ENCODE results near the gene OR10A6. TPM values are rescaled to one million over a fixed set of nuclear protein-coding genes. Genes with fewer than 3 reads are reported as not detected.

The OR10A6 gene
- polyA plus RNA-seq, 1 donor (not counting 4 experiments of a cell fraction or from before 2014, with no cell fraction given) = 0.26 TPM

DNA sequence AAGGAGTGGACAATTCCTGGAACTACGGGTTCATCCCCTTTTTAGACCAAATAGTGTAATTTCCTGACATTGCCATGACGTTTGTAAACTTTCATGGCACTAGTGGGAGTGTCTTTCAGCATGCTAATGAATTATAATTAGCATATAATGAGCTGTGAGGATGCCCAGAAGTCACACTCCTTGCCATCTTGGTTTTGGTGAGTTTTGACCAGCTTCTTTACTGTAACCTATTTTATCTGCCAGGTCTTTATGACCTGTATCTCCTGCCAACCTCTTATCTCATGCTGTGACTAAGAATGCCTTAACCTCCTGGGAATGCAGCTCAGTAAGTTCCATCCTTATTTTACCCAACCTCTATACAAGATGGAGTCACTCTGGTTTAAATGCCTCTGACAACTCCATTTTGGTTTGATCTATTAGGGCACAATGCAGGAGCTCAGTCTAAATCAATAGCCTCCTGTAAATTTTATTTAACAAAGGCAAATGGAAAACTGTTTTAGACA is 20.7 kb downstream of the OR10A6 start:
- no peaks in the 10 kb centered on the region for H3K9me1 ChIP-seq (ENCODE audit: control insufficient read depth, extremely low read depth, insufficient read depth, low read length)
- H3K4me3 ChIP-seq (ENCODE audit: control insufficient read depth in 2 of 3, extremely low read depth in 1 of 3, insufficient read depth in 2 of 3, low read depth in 1 of 3, low read length in 3 of 3) = peak overlapping the region in 1 of 3 experiments; percentile 7
- H3K4me1 ChIP-seq (ENCODE audit: control insufficient read depth, extremely low read depth, insufficient read depth, low read length) = peaks cover 38% of the 10 kb centered on the region
- dilution Hi-C loops (cut with MboI; ENCODE audit: extremely low pct_ligation_motif_present, low sequenced_read_pairs) = no loop called here
- H4K20me1 ChIP-seq (ENCODE audit: control insufficient read depth, extremely low read depth, insufficient read depth, low read length) = no peaks in the 10 kb centered on the region
- peak overlapping the region; percentile 30 for H2AFZ ChIP-seq (ENCODE audit: control insufficient read depth, low read length)
- H3K4me2 ChIP-seq (ENCODE audit: control insufficient read depth, extremely low read depth, insufficient read depth, low read depth, low read length) = peak overlapping the region; percentile 48
- peaks cover 2% of the 10 kb centered on the region for H3K79me2 ChIP-seq (ENCODE audit: control insufficient read depth, insufficient read depth, low read length)
- H3K36me3 ChIP-seq (ENCODE audit: control insufficient read depth in 2 of 2, extremely low read depth in 1 of 2, insufficient read depth in 2 of 2, low read length in 2 of 2) = no peaks in the 10 kb centered on the region
- no peak overlapping the region for H3K9ac ChIP-seq (ENCODE audit: control insufficient read depth, extremely low read depth, insufficient read depth, low read length)
- H3K27ac ChIP-seq (ENCODE audit: control insufficient read depth, insufficient read depth, low read length) = no peak overlapping the region
- no peaks in the 10 kb centered on the region for H3K9me3 ChIP-seq (ENCODE audit: control insufficient read depth, low read depth, low read length)
- no peaks in the 10 kb centered on the region for H3K27me3 ChIP-seq (ENCODE audit: control insufficient read depth, extremely low read depth, insufficient read depth, low read length)
- TF ChIP-seq, protein P1, sequence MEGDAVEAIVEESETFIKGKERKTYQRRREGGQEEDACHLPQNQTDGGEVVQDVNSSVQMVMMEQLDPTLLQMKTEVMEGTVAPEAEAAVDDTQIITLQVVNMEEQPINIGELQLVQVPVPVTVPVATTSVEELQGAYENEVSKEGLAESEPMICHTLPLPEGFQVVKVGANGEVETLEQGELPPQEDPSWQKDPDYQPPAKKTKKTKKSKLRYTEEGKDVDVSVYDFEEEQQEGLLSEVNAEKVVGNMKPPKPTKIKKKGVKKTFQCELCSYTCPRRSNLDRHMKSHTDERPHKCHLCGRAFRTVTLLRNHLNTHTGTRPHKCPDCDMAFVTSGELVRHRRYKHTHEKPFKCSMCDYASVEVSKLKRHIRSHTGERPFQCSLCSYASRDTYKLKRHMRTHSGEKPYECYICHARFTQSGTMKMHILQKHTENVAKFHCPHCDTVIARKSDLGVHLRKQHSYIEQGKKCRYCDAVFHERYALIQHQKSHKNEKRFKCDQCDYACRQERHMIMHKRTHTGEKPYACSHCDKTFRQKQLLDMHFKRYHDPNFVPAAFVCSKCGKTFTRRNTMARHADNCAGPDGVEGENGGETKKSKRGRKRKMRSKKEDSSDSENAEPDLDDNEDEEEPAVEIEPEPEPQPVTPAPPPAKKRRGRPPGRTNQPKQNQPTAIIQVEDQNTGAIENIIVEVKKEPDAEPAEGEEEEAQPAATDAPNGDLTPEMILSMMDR (optimal IDR thresholded peaks at IDR 0.05 in 1 of 3, IDR thresholded peaks at IDR 0.05 in 1 of 3, conservative IDR thresholded peaks at IDR 0.05 in 1 of 3; ENCODE audit: extremely low read depth in 1 of 3, insufficient read depth in 2 of 3, low read length in 3 of 3) = no peak
- TF ChIP-seq EZH2 (IDR thresholded peaks at IDR 0.05; ENCODE audit: low read length) = no peak
- DNase-seq (ENCODE audit: low read depth, low spot score) (no peak), FAIRE-seq (no peak)

DNA sequence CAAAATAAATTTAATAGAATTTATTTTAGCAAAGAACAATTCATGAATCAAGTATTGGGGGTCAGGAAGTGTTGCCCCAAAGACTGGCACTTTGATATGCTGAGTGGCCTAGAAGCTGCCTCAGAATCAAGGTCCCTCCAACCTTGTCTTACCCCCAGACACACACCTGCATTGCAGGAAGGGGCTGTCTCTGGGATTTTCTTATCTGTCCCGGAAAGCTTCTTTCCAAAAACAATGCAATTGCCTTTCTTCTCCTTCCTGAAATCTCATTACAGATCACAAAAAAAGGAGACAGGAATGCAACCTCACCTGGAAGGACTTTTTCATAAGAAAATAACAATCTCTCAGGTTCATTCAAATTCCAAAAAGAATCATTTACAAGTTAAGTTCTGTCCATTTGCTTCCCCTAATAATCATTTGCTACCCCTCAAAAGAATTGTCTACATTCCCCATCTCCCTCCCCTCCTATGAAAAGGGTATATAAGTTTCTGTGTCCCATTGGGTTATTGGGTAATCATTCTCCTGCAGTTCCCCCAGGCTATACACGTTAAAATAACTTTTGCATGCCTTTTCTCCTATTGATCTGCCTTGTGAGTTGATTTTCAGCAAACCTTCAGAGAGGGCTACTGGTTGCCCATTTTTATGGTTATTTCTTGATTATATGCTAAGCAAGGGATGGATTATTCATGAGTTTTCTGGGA is 21.3 kb downstream of the OR10A6 start:
- FAIRE-seq (no peak), DNase-seq (ENCODE audit: low read depth, low spot score) (no peak)
- no peaks in the 10 kb centered on the region for H3K27me3 ChIP-seq (ENCODE audit: control insufficient read depth, extremely low read depth, insufficient read depth, low read length)
- peak overlapping the region; percentile 48 for H3K4me2 ChIP-seq (ENCODE audit: control insufficient read depth, extremely low read depth, insufficient read depth, low read depth, low read length)
- H3K79me2 ChIP-seq (ENCODE audit: control insufficient read depth, insufficient read depth, low read length) = peaks cover 3% of the 10 kb centered on the region
- no peaks in the 10 kb centered on the region for H4K20me1 ChIP-seq (ENCODE audit: control insufficient read depth, extremely low read depth, insufficient read depth, low read length)
- H3K4me1 ChIP-seq (ENCODE audit: control insufficient read depth, extremely low read depth, insufficient read depth, low read length) = peaks cover 42% of the 10 kb centered on the region
- dilution Hi-C loops (cut with MboI; ENCODE audit: extremely low pct_ligation_motif_present, low sequenced_read_pairs) = no loop called here
- H3K9ac ChIP-seq (ENCODE audit: control insufficient read depth, extremely low read depth, insufficient read depth, low read length) = no peak overlapping the region
- H2AFZ ChIP-seq (ENCODE audit: control insufficient read depth, low read length) = peak overlapping the region; percentile 30
- H3K27ac ChIP-seq (ENCODE audit: control insufficient read depth, insufficient read depth, low read length) = no peak overlapping the region
- TF ChIP-seq, protein P1 (optimal IDR thresholded peaks at IDR 0.05 in 1 of 3, IDR thresholded peaks at IDR 0.05 in 1 of 3, conservative IDR thresholded peaks at IDR 0.05 in 1 of 3; ENCODE audit: extremely low read depth in 1 of 3, insufficient read depth in 2 of 3, low read length in 3 of 3) = no peak
- TF ChIP-seq EZH2 (IDR thresholded peaks at IDR 0.05; ENCODE audit: low read length) = no peak
- H3K4me3 ChIP-seq (ENCODE audit: control insufficient read depth in 2 of 3, extremely low read depth in 1 of 3, insufficient read depth in 2 of 3, low read depth in 1 of 3, low read length in 3 of 3) = no peak overlapping the region
- no peaks in the 10 kb centered on the region for H3K36me3 ChIP-seq (ENCODE audit: control insufficient read depth in 2 of 2, extremely low read depth in 1 of 2, insufficient read depth in 2 of 2, low read length in 2 of 2)
- H3K9me3 ChIP-seq (ENCODE audit: control insufficient read depth, low read depth, low read length) = no peaks in the 10 kb centered on the region
- no peaks in the 10 kb centered on the region for H3K9me1 ChIP-seq (ENCODE audit: control insufficient read depth, extremely low read depth, insufficient read depth, low read length)
